Measurements from ENCODE around the gene CCNK.

Gene CCNK

DNA sequence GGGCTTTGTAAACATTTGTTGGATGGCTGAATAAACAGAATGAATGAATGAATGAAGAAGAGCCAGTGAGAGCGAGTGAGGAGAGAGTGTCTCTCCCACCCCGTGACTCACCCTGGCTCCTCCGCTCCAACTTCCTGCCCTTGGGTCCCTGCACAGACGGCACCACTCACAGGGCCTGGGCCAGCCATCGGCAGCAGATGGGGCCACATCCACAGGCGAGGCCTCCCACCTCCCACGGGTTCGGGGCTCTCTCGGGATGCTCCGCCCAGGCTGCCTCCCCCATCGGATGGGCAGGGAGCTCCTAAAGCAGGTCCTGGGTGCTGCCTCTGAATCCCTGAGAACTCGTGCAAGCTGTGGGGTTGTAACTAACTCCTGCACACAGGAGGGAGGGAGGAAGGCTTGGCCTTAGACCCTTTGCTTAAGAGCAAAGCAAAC, 41.3 kb downstream of the CCNK start:
- H3K4me3 ChIP-seq (ENCODE audit: low read depth, low read length): no peak overlapping the region
- no peak for TF ChIP-seq CTCF (IDR thresholded peaks at IDR 0.05; ENCODE audit: borderline replicate concordance, insufficient read depth, low read depth, low read length)

- no peak for TF ChIP-seq CTCF (IDR thresholded peaks at IDR 0.05; ENCODE audit: borderline replicate concordance, insufficient read depth, low read depth, low read length)
- H3K4me3 ChIP-seq (ENCODE audit: low read depth, low read length): no peak overlapping the region
Observed at GRCh38 chr14:99522934-99523703, 41.9 kb downstream of the CCNK start.

DNA sequence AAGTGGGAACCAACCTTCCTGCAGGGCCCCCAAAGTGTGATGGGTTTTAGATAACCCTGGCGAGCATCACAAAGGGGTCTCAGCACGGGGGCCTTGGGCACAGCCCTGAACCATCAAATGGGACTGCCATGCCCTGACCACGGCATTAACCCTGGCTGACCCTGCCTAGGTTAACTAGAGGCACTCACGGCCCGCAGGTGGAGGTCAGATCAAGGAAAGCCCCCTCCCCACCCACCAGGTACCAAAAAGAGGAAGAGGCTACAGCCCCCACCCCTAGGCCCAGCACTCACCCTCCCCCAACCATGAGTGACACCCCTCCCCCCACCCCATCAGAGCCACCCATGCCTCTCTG, 42.5 kb downstream of the CCNK start:
- TF ChIP-seq CTCF (IDR thresholded peaks at IDR 0.05; ENCODE audit: borderline replicate concordance, insufficient read depth, low read depth, low read length): no peak
- no peak overlapping the region for H3K4me3 ChIP-seq (ENCODE audit: low read depth, low read length)

DNA sequence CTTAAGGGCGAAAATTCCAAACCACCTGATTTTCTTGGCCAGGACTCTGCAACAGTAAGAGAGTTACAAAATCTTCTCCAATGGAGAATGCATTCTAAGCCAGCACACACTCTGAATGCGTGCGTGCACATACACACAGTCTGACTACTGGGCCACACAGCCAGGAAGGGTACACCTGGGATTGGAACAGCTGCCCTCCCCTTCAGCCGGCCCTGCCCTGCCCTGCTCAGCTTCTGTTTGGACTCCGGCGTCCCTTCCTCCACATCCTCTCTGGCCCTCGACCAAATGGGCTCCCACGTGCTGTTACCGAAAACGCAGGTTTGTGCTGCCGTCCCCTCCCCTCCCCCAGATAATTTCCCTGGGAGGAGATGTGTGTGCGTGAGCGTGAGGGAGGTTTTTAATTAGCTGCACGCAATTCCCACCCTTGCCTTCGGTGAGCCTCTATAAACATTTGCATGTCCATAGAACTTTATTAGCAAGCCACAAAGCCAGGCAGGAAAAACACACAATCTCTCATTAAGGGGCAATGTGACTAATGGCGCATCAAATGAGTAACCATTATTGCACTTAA, 43.0 kb downstream of the CCNK start:
- H3K4me3 ChIP-seq (ENCODE audit: low read depth, low read length): no peak overlapping the region
- no peak for TF ChIP-seq CTCF (IDR thresholded peaks at IDR 0.05; ENCODE audit: borderline replicate concordance, insufficient read depth, low read depth, low read length)

GRCh38 chr14:99524804-99525698, 43.8 kb downstream of the CCNK start:
- TF ChIP-seq CTCF (IDR thresholded peaks at IDR 0.05; ENCODE audit: borderline replicate concordance, insufficient read depth, low read depth, low read length): no peak
- no peak overlapping the region for H3K4me3 ChIP-seq (ENCODE audit: low read depth, low read length)

DNA sequence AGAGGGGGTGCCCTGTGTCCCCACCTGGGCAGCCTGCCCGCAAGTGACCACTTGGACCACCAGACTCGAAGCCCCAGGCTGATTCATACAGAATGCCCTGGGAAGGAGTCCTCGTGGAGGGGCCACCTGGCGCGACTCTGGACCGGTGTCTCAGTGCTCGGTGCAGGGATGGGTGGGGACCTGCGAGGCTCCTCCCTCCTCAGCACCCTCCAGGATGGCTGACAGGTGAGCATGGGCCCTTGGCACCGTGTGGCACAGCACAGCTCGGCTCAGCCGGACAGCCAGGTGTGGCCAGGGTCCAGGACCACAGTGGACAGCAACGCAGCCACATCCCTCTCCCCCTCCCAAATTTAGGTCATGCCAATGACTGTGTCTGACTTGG, 44.5 kb downstream of the CCNK start:
- TF ChIP-seq CTCF (IDR thresholded peaks at IDR 0.05; ENCODE audit: borderline replicate concordance, insufficient read depth, low read depth, low read length): no peak
- H3K4me3 ChIP-seq (ENCODE audit: low read depth, low read length): no peak overlapping the region
